Esophagus squamous epithelium (tissue), 4 donors: ENCODE measurements around the gene CLIC4.
"Not testable (repeated sequence)": the region's sequence is repeated elsewhere in the genome, so short reads cannot be mapped to it uniquely, and the experiment has no call there.

Source experiments
- POLR2A ChIP-seq, 4 donors: fragments of 450-650 bp; IDR thresholded peaks; one replicate each; pipeline ENCODE4 v1.6.1; 2017; ENCODE audit warnings: antibody characterized with exemption in 4 of 4, mild to moderate bottlenecking in 4 of 4, moderate library complexity in 3 of 4
- TF ChIP-seq, protein P1 (sequence below), 6 experiments: fragments of 450-650 bp in 4 of 6; fragments of 200-600 bp in 2 of 6; sonication (generic) in 2 of 6; IDR thresholded peaks; one replicate each; pipeline ENCODE4 v1.5.1; 2016 to 2019; ENCODE audit warnings: antibody characterized with exemption in 6 of 6, mild to moderate bottlenecking in 4 of 6, moderate library complexity in 4 of 6

DNA sequence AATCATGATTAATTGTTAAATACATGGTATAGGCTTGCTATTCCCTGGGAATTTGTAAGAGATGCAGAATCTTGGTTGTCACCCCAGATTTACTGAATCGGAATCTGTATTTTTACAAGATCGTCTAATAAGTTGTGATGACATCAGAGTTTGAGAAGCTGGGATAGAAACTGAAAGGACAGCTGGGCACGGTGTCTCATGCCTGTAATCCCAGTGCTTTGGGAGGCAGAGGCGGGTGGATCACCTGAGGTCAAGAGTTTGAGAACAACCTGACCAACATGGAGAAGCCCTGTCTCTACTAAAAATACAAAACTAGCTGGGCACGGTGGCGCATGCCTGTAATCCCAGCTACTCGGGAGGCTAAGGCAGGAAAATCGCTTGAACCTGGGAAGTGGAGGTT is 35.4 kb downstream of the CLIC4 start:
- TF ChIP-seq POLR2A (IDR thresholded peaks at IDR 0.05), result not testable (repeated sequence)
- TF ChIP-seq, protein P1, sequence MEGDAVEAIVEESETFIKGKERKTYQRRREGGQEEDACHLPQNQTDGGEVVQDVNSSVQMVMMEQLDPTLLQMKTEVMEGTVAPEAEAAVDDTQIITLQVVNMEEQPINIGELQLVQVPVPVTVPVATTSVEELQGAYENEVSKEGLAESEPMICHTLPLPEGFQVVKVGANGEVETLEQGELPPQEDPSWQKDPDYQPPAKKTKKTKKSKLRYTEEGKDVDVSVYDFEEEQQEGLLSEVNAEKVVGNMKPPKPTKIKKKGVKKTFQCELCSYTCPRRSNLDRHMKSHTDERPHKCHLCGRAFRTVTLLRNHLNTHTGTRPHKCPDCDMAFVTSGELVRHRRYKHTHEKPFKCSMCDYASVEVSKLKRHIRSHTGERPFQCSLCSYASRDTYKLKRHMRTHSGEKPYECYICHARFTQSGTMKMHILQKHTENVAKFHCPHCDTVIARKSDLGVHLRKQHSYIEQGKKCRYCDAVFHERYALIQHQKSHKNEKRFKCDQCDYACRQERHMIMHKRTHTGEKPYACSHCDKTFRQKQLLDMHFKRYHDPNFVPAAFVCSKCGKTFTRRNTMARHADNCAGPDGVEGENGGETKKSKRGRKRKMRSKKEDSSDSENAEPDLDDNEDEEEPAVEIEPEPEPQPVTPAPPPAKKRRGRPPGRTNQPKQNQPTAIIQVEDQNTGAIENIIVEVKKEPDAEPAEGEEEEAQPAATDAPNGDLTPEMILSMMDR (IDR thresholded peaks at IDR 0.05), result not testable (repeated sequence)
